ENCODE measurements around the gene ANK3. TPM values are rescaled to one million over a fixed set of nuclear protein-coding genes. Genes with fewer than 3 reads are reported as not detected.
A peak's percentile ranks its signal among the peaks of the same experiment; 100 is the strongest.

The ANK3 gene
- total RNA-seq, result 188 TPM
- long read RNA-seq, partial matches to known transcripts, result 8 of 29 reads
- long read RNA-seq, other reads (novel, unspliced or antisense), result 21 of 29 reads

GRCh38 chr10:60389413-60390025, at the start of gene ANK3:
Gene ANK3, minus strand, starts transcription at chr10:60389875. Its CDS starts 337 bp downstream, at chr10:60389538.
- intact Hi-C loops (cut with micrococcal nuclease), result no loop called here
- ATAC-seq (no peak), DNase-seq (no peak)

GRCh38 chr10:60434418-60435046, 44.9 kb upstream of the ANK3 start:
- ATAC-seq (peak; percentile 72), DNase-seq (no peak)
- intact Hi-C loops (cut with micrococcal nuclease), result loop anchor here (10.0 kb wide), 2 partner anchors 230 to 330 kb away; no protein-coding TSS in a partner anchor

- DNase-seq (no peak), ATAC-seq (no peak)
- intact Hi-C loops (cut with micrococcal nuclease), result loop anchor here (10.0 kb wide), 2 partner anchors 229 to 329 kb away; no protein-coding TSS in a partner anchor
These were observed 44.0 kb upstream of the ANK3 start for GRCh38 chr10:60433684-60434083.

GRCh38 chr10:60430836-60431597, 41.3 kb upstream of the ANK3 start:
- ATAC-seq, result no peak
- no peak for DNase-seq
- intact Hi-C loops (cut with micrococcal nuclease), result loop anchor here (10.0 kb wide), 2 partner anchors 226 to 326 kb away; no protein-coding TSS in a partner anchor

- DNase-seq, result no peak
- intact Hi-C loops (cut with micrococcal nuclease), result loop anchor here (10.0 kb wide), 2 partner anchors 225 to 325 kb away; no protein-coding TSS in a partner anchor
- ATAC-seq, result peak; percentile 64
These were observed 40.3 kb upstream of the ANK3 start for GRCh38 chr10:60430017-60430416.

GRCh38 chr10:60429084-60429849, 39.6 kb upstream of the ANK3 start:
- intact Hi-C loops (cut with micrococcal nuclease), result no loop called here
- peak; percentile 54 for ATAC-seq
- no peak for DNase-seq

GRCh38 chr10:60428387-60428737, 38.7 kb upstream of the ANK3 start:
- ATAC-seq (peak; percentile 66), DNase-seq (no peak)
- intact Hi-C loops (cut with micrococcal nuclease), result no loop called here

- intact Hi-C loops (cut with micrococcal nuclease), result no loop called here
- DNase-seq, result no peak
- ATAC-seq, result no peak
These were observed 38.2 kb upstream of the ANK3 start for GRCh38 chr10:60427709-60428386.

GRCh38 chr10:60427148-60427547, 37.5 kb upstream of the ANK3 start:
- ATAC-seq, result no peak
- intact Hi-C loops (cut with micrococcal nuclease), result no loop called here

GRCh38 chr10:60426425-60426824, 36.8 kb upstream of the ANK3 start:
- intact Hi-C loops (cut with micrococcal nuclease), result no loop called here

More at GRCh38 chr10:60427148-60427547, 37.5 kb upstream of the ANK3 start:
- DNase-seq, result no peak

GRCh38 chr10:60425392-60426110, 35.9 kb upstream of the ANK3 start:
- intact Hi-C loops (cut with micrococcal nuclease), result no loop called here
- ATAC-seq, result no peak
- no peak for DNase-seq

More at GRCh38 chr10:60426425-60426824, 36.8 kb upstream of the ANK3 start:
- ATAC-seq (no peak), DNase-seq (no peak)

- intact Hi-C loops (cut with micrococcal nuclease), result no loop called here
- DNase-seq (no peak), ATAC-seq (no peak)
These were observed 35.3 kb upstream of the ANK3 start for GRCh38 chr10:60424971-60425370.

- ATAC-seq, result no peak
- no peak for DNase-seq
- intact Hi-C loops (cut with micrococcal nuclease), result no loop called here
These were observed 34.2 kb upstream of the ANK3 start for GRCh38 chr10:60423920-60424319.

GRCh38 chr10:60422809-60423208, 33.1 kb upstream of the ANK3 start:
- DNase-seq (no peak), ATAC-seq (no peak)
- intact Hi-C loops (cut with micrococcal nuclease), result no loop called here

GRCh38 chr10:60420991-60421894, 31.6 kb upstream of the ANK3 start:
- DNase-seq (no peak), ATAC-seq (no peak)
- intact Hi-C loops (cut with micrococcal nuclease), result no loop called here

- ATAC-seq, result no peak
- intact Hi-C loops (cut with micrococcal nuclease), result no loop called here
- no peak for DNase-seq
These were observed 29.6 kb upstream of the ANK3 start for GRCh38 chr10:60419249-60419648.

- ATAC-seq (no peak), DNase-seq (no peak)
- intact Hi-C loops (cut with micrococcal nuclease), result no loop called here
These were observed 28.2 kb upstream of the ANK3 start for GRCh38 chr10:60417901-60418300.
